HG02943 (cell line): ENCODE data around the gene ATP6V0B.

Experiments used
- ATAC-seq: cut with Tn5 transposase; IDR thresholded peaks from one replicate; pipeline ENCODE4 v1.9.1; 2021; ENCODE audit warnings: mild to moderate bottlenecking, low read depth, moderate library complexity; ENCODE audit not compliant: unreplicated experiment

ATP6V0B gene

DNA sequence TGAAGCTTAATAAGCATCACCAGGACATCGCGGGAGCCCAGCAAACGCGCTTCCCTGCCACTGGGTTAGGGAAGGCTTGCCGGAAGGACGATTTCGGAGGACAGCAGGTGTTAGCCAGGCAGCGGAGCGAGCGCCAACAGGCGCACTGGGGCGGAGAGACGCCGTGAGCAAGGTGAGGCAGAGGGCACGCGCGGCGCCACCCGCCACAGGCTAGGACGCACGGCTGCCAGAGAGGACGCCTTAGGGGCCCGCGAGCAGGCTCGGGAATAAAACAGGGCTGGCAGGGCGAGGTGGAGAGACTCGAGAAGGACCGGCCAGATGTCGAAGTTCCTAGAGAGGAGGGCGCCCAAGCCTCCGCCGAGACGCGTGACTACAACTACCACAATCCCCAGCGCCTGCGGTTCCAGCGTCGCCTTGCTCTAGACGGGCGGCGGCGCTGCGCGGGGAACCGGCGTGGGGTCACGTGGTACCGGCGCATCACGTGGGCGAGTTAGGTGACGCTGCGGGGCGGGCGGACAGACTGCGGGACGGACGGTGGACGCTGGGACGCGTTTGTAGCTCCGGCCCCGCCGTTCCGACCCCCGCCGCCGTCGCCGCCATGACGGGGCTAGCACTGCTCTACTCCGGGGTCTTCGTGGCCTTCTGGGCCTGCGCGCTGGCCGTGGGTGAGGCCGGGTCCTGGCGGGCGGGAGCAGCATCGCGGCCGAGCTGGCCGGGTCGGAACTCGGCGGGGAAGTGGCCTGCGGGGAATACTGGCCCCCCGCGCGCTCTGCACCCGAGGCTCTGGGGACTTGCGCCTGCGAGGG, at the start of gene ATP6V0B:
ATP6V0B (plus strand) TSS at position 518 of the 806 bp plus-strand sequence; CDS start at position 599, 81 bp downstream.
- ATAC-seq, result peak; percentile 56

DNA sequence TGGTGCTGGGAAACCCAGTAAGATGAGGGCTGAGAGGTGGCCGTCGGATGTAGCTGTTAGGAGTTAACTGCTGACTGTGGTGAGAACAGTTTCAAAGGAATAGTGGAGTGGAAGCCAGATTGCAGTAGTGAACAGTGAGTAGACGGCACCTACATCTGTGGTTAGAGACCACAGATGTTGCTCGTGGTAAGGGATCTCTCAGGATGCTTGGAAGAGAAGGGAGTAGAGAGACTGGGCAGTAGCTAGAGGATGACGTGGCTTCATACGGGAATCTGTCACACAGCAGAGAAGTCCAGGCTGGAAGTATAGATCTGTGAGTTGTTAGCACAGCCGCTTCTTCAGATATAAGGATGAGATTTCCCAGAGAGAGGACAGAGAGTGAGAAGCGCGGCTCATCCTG, 48.9 kb upstream of the ATP6V0B start:
- ATAC-seq, result no peak

DNA sequence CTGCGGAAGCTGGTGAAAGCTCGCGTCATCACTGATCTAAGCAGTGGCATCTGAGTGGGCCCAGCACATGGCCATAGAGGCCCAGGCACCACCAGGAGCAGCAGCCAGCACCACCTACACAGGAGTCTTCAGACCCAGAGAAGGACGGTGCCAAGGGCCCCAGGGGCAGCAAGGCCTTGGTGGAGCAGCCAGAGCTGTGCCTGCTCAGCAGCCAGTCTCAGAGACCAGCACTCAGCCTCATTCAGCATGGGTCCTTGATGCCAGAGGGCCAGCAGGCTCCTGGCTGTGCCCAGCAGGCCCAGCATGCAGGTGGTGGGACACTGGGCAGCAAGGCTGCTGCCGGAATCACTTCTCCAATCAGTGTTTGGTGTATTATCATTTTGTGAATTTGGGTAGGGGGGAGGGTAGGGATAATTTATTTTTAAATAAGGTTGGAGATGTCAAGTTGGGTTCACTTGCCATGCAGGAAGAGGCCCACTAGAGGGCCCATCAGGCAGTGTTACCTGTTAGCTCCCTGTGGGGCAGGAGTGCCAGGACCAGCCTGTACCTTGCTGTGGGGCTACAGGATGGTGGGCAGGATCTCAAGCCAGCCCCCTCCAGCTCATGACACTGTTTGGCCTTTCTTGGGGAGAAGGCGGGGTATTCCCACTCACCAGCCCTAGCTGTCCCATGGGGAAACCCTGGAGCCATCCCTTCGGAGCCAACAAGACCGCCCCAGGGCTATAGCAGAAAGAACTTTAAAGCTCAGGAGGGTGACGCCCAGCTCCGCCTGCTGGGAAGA, 44.4 kb upstream of the ATP6V0B start:
- no peak for ATAC-seq

DNA sequence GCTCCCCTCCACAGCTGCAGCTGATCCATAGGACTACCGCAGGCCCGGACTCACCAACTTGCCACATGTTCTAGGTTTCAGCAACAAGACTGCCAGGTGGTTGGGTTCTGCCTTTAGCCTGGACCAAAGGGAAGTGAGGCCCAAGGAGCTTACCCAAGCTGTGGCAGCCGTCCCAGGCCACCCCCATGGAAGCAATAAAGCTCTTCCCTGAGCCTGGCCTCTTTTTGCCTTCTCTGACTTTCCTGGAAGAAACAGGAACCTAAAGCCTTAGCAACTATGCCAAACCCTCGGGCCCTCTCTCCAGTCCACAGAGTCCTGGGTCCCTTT, 43.8 kb upstream of the ATP6V0B start:
- ATAC-seq, result no peak

DNA sequence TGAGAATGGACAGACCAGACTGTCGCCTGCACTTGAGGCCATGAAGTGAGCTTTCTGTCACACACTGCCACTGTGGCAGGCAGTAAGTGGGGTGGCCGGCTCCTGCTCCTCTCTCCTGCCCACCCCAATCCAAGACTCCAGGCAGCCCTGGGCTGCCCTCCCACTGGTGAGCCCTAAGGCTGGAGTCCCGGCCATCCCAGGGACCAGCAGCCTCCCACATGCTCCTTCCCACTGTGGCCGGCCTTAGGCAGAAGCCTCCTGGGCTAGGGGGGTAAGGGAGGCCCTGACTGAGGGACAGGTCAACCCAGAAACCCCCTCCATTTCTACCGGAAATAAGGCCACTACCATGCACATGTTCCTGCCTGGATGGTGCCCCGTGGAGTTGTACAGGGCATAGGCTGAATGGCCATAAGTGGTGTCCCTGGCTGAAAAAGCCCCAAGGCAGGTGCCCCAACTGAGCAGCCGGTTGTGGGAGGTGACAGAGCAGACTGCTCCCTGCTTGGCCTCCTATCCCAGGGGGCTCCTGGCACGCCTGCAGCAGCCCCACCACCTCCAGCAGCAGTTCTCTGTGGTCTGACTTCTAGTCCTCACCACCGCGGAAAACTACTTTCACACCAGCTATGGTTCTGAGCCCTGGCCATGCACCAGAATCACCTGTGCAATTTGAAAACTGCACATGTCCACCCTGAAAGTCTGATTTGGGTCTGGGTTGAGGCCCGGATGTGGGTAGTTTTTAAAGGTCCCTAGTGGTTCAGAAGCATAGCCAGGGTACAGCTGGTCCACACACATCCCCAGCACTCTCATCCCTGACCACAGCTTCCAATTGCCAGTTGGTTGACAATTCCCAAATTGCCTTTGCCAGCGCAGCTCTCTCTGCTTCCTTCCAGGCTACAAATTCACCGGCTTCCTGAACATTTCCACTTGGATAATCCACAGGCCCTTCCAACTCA, 42.8 kb upstream of the ATP6V0B start:
- ATAC-seq, result no peak

DNA sequence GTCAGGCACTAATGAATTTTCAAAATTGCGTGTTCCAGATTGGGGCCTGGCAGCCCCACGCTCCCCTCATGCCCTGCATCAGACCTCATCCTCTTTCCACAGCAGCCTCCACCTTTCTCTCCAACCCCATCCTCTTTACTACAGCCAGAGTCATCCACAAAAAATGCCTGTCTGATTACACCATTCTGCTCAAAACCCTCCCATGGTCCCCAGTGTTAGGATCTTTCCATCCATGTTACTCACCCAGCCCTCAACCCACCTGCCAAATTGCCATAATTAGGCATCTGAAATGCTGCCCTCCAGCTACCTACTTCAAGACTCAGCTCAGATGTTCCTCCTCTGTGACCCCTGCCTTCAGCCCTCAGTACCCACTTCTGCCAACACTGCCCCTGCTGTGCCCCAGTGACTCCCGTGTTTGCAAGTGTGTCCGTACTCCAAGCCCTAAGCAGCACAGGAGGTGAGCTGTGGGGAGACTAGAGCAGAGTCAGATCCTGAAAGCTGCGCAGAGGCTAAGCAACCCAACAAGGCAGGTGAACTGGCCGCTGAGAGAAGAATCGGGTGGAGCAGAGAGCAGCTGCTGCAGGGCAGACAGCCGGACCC, 41.9 kb upstream of the ATP6V0B start:
- ATAC-seq, result no peak

DNA sequence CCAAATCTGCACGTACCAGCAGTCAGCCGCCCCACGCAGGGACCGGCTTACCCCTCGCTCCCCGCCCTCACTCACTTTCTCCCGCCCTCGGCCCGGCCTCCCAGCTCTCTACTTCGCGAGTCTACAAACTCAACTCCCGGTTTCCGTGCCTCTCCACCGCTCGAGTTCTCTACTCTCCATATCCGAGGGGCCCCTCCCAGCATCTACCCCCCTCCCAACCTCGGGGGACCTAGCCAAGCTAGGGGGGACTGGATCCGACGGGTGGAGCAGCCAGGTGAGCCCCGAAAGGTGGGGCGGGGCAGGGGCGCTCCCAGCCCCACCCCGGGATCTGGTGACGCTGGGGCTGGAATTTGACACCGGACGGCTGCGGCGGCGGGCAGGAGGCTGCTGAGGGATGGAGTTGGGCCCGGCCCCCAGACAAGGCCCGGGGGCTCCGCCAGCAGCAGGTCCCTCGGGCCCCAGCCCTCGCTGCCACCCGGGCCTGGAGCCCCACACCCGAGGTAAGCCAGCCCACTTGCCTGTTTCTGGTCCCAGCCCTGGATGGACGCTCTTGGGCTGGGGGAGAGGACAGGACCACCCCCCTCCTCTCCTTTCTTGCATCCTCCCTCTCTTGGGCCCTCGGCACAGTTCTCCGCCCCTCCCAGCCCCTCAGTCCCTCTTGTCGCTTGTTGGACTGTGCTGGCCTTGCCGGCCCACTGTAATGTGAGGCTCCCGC, 41.2 kb upstream of the ATP6V0B start, which contains the start of gene ARTN:
ARTN (plus strand) TSS at position 416 of the 715 bp plus-strand sequence. CDS start 1,856 bp downstream, outside the sequence.
- no peak for ATAC-seq

DNA sequence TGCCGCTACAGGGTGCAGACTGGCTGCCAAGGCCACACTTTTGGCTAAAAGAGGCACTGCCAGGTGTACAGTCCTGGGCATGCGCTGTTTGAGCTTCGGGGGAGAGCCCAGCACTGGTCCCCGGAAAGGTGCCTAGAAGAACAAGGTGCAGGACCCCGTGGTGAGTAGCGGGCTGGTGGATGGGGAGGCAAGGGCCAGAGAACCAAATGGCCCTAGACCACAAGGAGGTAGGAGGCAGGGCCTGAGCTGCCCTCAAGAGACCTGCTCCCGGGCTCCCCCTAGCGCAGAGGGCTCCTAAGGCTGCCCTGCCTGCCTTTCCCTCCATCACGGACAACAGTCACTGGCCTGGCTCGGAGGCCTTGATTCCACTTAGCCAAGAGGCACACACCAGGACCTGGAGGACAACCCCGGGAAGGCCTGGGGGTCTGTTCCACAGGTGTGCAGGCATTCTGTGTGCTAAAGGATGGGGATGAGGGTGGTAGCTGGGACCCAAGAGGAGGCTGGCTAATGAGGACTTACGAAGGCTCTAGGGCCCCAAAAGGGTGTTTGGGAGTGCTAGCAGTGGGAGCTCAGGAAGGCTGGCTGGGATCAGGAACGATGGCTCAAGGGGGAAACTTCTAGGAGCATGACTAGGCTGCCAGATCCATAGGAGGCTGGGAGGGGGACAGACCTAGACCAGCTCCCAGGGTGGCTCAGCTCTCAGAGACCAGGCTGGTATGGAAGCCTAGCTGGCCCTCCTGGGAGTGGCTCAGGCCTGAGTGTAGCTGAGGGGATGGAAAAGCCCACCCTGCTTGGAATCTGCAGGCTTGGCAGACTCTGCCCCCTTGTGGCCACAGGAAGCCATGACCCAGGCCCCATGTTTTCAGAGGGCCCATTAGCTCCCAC, 40.4 kb upstream of the ATP6V0B start:
- no peak for ATAC-seq

DNA sequence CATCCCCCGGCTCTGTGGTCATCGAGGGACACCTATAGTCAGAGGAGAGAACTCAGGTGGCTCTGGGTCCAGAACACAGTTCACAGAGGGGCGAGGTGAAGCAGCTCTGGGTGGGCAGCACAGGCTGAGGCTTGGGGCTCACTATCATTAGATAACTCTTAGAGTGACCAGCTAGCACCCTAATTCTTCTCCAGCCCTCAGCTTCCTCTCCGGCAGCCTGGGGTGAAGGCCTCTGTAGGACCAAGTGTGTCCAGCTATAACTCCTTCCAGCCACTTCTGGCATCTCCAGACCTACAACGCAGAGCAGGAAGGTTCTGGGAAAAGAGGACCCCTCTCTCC, 39.8 kb upstream of the ATP6V0B start:
- ATAC-seq, result no peak

DNA sequence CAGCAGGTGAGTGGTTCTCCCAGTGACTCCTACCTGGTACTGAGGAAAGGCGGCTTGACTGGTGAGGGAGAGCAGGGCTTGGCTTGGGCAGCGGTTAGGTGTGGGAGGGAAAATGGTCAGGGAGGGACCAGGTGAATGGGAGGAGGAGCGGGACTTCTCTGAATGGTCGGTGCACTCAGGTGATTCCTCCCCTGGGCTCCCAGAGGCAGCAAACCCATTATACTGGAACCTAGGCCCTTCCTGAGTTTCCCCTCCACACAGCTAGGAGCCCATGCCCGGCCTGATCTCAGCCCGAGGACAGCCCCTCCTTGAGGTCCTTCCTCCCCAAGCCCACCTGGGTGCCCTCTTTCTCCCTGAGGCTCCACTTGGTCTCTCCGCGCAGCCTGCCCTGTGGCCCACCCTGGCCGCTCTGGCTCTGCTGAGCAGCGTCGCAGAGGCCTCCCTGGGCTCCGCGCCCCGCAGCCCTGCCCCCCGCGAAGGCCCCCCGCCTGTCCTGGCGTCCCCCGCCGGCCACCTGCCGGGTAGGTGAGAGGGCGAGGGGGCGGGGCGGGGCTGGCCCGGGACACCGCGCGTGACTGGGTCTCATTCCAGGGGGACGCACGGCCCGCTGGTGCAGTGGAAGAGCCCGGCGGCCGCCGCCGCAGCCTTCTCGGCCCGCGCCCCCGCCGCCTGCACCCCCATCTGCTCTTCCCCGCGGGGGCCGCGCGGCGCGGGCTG, 38.9 kb upstream of the ATP6V0B start:
- ATAC-seq, result no peak

DNA sequence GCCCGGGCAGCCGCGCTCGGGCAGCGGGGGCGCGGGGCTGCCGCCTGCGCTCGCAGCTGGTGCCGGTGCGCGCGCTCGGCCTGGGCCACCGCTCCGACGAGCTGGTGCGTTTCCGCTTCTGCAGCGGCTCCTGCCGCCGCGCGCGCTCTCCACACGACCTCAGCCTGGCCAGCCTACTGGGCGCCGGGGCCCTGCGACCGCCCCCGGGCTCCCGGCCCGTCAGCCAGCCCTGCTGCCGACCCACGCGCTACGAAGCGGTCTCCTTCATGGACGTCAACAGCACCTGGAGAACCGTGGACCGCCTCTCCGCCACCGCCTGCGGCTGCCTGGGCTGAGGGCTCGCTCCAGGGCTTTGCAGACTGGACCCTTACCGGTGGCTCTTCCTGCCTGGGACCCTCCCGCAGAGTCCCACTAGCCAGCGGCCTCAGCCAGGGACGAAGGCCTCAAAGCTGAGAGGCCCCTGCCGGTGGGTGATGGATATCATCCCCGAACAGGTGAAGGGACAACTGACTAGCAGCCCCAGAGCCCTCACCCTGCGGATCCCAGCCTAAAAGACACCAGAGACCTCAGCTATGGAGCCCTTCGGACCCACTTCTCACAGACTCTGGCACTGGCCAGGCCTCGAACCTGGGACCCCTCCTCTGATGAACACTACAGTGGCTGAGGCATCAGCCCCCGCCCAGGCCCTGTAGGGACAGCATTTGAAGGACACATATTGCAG, 38.2 kb upstream of the ATP6V0B start:
- no peak for ATAC-seq

DNA sequence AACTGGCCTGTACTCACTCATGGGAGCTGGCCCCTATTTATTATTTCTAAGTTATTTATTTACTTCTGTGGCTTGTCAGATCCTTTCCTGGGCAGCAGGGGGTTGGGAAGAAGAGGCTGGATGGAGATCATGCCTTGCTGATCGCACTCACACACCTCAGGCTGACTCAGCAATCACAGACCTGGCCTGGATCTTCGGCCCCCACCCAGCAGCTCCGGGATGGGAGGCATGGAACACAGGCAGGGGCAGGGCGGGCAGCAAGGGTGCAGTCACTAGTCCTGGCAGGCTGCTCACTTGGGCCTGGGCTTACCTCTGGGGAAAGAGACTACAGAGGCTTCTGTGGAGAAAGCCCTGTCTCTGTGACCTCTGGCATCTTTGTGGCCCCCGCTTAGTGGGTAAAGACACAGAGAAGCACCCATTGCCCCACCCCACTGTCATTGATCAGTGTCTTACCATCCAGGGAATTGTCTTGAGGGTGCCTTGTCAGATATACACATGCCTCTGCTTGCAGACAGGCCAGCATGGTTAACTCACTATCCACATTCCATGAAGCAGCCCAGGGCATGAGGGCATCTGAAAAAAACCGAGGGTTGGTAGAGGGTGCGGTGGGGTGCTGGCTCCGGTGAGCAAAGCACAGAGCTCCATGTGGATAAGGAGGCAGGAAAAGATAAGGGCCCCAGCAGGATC, 37.4 kb upstream of the ATP6V0B start:
- no peak for ATAC-seq

DNA sequence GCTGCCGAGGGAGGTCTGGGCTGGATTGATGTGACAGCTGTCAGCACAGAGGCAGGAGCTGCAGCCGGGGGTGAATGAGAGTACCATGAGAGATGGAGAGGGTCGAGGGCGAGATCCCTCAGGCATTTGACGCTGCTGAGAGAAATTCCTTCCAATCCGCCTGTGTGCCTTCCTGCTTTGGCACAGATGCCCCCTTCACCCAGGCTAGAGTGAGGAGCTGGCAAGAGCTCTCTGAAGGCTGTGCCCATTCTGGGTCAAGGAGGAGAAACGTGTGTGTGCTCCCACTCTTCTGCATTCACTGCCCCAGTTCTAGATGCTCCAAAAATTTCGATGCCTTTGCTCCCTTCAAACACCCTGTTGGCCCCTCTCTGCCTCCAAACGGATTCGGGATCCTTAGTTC, 36.4 kb upstream of the ATP6V0B start:
- no peak for ATAC-seq

DNA sequence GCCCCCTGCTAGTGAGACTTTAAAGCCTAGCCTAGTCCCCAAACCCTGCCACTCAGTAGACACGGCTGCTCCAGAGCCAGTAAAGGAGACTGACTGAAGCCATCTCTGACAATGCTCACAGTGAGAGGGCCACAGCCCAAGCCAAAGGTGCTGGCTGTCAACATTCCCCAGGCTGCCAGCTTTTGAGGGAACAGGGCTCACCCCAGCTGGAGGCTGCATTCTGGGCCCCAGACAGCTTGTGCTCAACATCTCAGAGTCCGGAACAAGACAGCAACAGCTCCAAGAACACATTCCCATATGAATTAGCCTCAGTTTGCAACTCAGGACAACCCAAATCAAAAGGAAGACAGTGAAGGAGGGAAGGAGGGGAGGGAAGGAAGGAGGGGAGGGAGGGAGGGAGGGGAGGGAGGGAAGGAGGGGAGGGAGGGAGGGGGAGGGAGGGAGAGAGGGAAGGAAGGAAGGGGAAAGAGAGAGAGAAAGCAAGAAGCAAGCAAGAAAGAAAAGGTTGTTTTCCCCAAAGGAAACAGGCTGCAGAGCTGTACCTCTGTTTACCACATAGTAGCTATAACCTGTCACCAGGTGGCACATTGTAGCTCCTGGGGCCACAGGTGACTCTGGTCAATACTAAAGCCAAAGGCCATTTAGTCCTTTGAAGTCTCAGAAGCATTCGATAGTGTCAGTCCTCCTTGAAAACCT, 35.7 kb upstream of the ATP6V0B start:
- ATAC-seq, result no peak

DNA sequence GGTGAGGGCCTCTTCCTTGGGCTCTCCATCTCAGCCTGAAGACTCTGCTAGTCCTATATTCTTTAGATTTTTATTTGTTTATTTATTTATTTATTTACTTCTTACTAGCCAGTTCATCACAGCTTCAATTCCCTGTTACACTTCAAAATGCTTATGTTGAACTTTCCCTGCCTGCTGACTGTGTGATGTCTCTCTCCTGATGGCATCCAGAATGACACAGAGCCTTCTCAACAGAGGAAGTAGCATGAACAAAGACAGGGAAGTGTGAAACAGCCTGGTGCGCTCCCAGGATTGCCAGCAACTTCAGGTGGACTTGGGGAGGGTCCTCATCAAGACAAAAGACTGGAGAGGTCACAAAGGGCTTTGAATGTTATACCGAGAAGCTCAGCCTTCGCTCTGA, 32.3 kb upstream of the ATP6V0B start:
- ATAC-seq, result no peak

DNA sequence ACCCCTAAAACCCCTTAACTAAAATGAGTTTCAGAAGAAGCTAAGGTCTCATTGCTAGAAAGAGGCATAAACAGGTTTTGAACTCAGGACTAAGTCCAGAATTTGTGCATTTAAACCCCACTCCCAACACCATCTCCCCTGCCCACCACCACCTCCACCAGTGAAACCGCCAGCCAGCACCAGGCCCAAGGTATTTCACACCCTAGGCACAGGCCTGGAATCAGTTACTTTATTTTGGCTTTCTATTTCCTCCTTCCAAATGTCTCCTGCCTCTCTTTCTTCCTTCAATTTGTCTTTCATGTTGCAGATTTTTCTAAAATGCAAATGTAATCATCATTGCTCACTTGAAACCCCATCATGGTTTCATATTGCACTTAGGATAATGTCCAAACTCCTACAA, 29.9 kb upstream of the ATP6V0B start:
- ATAC-seq, result no peak
